Measurements from ENCODE around the gene KIF6.

GRCh38 chr6:39363280-39363679 is 361.9 kb downstream of the KIF6 start:
- TF ChIP-seq, protein P1, sequence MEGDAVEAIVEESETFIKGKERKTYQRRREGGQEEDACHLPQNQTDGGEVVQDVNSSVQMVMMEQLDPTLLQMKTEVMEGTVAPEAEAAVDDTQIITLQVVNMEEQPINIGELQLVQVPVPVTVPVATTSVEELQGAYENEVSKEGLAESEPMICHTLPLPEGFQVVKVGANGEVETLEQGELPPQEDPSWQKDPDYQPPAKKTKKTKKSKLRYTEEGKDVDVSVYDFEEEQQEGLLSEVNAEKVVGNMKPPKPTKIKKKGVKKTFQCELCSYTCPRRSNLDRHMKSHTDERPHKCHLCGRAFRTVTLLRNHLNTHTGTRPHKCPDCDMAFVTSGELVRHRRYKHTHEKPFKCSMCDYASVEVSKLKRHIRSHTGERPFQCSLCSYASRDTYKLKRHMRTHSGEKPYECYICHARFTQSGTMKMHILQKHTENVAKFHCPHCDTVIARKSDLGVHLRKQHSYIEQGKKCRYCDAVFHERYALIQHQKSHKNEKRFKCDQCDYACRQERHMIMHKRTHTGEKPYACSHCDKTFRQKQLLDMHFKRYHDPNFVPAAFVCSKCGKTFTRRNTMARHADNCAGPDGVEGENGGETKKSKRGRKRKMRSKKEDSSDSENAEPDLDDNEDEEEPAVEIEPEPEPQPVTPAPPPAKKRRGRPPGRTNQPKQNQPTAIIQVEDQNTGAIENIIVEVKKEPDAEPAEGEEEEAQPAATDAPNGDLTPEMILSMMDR (IDR thresholded peaks at IDR 0.05), result no peak
- TF ChIP-seq POLR2A (IDR thresholded peaks at IDR 0.05), result no peak
